Measurements from ENCODE around the gene MARK2.

MARK2 gene

DNA sequence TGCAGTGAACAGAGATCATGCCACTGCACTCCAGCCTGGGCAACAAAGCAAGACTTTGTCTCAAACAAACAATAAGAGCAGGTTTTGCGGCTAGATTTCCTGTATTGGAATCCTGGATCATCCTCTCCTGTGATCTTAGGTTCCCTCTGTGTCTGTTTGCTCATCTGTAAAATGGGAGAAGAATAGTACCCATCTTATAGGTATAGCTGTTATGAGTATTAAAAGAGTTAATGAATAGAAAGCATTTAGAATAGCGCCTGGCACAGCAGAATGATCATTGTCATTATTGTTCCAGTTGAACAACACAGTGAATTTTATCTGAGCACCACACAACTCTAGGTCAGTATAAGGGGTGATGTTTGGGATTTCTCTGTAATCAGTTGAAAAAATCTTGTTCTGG lies 10.8 kb downstream of the MARK2 start:
- intact Hi-C loops (cut with DNase I; ENCODE audit: low total_unique reads) = no loop called here
- no peak for DNase-seq
- Histone ChIP-seq H3K9me3 (no peaks in the 10 kb centered on the region), H3K27me3 (no peaks in the 10 kb centered on the region), H3K36me3 (no peaks in the 10 kb centered on the region), H3K4me3 (no peak overlapping the region), H3K27ac (no peak overlapping the region), H3K4me1 (peaks cover 0 to 44% (median 20%) of the 10 kb centered on the region in 4 donors)
- TF ChIP-seq CTCF (IDR thresholded peaks at IDR 0.05) = no peak

DNA sequence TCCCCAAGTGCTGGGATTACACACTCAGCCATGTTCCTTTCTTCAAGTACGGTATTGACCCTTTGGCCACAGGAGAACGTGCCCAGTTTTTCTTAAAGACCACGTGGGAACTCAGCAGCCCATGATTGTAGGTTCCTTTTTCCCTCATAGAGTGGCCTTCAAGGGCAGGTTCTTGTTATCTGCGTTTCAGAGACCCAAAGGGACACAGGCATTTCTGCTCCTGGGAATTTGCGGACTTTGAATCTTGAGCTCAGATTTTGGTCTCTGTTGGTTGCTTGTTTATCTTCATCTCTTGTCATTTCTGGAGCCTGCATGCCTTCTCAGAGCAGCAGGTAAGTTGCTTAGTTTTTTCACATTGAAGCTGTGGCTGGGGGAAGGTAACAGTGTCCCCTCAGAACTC lies 12.0 kb downstream of the MARK2 start:
- peaks cover 0 to 31% (median 15%) of the 10 kb centered on the region in 4 donors for H3K4me1 ChIP-seq
- TF ChIP-seq CTCF (IDR thresholded peaks at IDR 0.05) = no peak

GRCh38 chr11:63851364-63851763 lies 12.5 kb downstream of the MARK2 start:
- intact Hi-C loops (cut with DNase I; ENCODE audit: low total_unique reads) = no loop called here
- TF ChIP-seq CTCF (IDR thresholded peaks at IDR 0.05) = no peak
- Histone ChIP-seq H3K27ac (no peak overlapping the region), H3K36me3 (no peaks in the 10 kb centered on the region), H3K4me3 (no peak overlapping the region), H3K9me3 (no peaks in the 10 kb centered on the region), H3K27me3 (no peaks in the 10 kb centered on the region), H3K4me1 (peaks cover 0 to 30% (median 15%) of the 10 kb centered on the region in 4 donors)
- DNase-seq = no peak

More for the DNA sequence above, 12.0 kb downstream of the MARK2 start:
- Histone ChIP-seq H3K27me3 (no peaks in the 10 kb centered on the region), H3K36me3 (no peaks in the 10 kb centered on the region), H3K9me3 (no peaks in the 10 kb centered on the region), H3K27ac (no peak overlapping the region), H3K4me3 (no peak overlapping the region)
- intact Hi-C loops (cut with DNase I; ENCODE audit: low total_unique reads) = no loop called here
- no peak for DNase-seq

DNA sequence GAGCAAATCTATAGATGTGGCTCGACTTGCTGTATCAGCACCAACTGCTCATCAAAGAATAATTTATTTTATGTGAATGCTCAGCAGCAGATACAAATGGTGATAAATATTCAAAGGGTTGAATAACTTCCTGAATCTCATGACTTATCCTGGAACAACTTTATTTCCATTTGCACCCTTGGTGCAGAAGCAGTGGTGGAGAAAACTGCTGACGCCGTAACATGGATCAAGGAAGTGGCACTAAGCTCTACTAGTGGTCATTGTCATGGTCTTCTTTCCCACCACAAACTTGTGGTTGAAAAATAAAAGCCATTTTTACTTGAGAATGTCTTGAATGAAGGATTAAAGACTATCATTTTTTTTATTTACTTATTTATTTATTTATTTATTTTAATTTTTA lies 14.6 kb downstream of the MARK2 start:
- no peaks in the 10 kb centered on the region for H3K36me3 ChIP-seq
- DNase-seq = no peak
- H3K27ac ChIP-seq = no peak overlapping the region
- peaks cover 0 to 24% (median 15%) of the 10 kb centered on the region in 4 donors for H3K4me1 ChIP-seq
- no peak overlapping the region for H3K4me3 ChIP-seq
- intact Hi-C loops (cut with DNase I; ENCODE audit: low total_unique reads) = no loop called here
- H3K27me3 ChIP-seq = no peaks in the 10 kb centered on the region
- H3K9me3 ChIP-seq = no peaks in the 10 kb centered on the region
- no peak for TF ChIP-seq CTCF (IDR thresholded peaks at IDR 0.05)

- Histone ChIP-seq H3K9me3 (no peaks in the 10 kb centered on the region), H3K4me1 (peaks cover 0 to 27% (median 18%) of the 10 kb centered on the region in 4 donors), H3K27ac (no peak overlapping the region), H3K4me3 (no peak overlapping the region), H3K27me3 (no peaks in the 10 kb centered on the region), H3K36me3 (peaks cover 0 to 5% (median 0%) of the 10 kb centered on the region in 3 donors)
- TF ChIP-seq CTCF (IDR thresholded peaks at IDR 0.05) = no peak
- intact Hi-C loops (cut with DNase I; ENCODE audit: low total_unique reads) = no loop called here
- DNase-seq = no peak
Measured at GRCh38 chr11:63854696-63855095, 15.8 kb downstream of the MARK2 start.

DNA sequence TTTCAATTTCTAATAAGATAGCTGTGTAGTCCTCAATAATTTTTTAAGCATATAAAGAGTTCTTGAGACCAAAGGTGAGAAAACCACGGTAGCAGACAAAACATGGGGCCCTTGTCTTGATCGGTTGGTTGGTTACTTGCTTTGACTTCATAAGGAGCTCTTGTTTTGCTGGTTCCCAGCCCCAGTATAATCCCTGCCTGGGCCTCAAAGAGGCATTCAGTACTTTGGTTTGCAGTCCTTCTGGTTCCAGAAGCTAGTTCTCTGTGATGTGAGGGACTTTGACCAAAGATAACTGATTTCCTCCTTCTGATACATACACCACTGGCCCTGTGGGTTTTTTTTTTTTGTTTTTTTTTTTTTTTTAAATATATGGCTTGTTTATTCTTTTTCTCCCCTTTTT lies 17.1 kb downstream of the MARK2 start:
- Histone ChIP-seq H3K36me3 (peaks cover 0 to 7% (median 0%) of the 10 kb centered on the region in 3 donors), H3K4me1 (peaks cover 0 to 21% (median 17%) of the 10 kb centered on the region in 4 donors), H3K27me3 (no peaks in the 10 kb centered on the region), H3K27ac (no peak overlapping the region), H3K4me3 (no peak overlapping the region), H3K9me3 (no peaks in the 10 kb centered on the region)
- no peak for TF ChIP-seq CTCF (IDR thresholded peaks at IDR 0.05)
- intact Hi-C loops (cut with DNase I; ENCODE audit: low total_unique reads) = no loop called here
- no peak for DNase-seq

All from tibial artery (tissue), 4 donors.